Measurements from ENCODE around the gene GH2.
"Not testable (repeated sequence)": the region's sequence is repeated elsewhere in the genome, so short reads cannot be mapped to it uniquely, and the experiment has no call there.

The GH2 gene

DNA sequence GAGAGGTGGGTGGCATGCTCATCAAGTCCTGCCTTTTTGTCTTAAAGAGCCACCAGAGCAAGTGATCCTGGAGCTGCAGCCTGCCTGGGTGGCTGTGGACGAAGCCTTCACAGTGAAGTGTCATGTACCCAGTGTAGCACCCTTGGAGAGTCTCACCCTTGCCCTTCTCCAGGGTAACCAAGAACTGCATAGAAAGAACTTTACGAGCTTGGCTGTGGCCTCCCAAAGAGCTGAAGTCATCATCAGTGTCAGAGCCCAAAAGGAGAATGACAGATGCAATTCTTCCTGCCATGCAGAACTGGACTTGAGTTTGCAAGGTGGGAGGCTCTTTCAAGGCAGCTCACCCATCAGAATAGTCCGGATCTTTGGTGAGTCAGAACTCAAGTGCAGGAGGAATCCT is 22.5 kb downstream of the GH2 start:
- DNase-seq (ENCODE audit: low spot score) = no peak
- TF ChIP-seq, protein P1, sequence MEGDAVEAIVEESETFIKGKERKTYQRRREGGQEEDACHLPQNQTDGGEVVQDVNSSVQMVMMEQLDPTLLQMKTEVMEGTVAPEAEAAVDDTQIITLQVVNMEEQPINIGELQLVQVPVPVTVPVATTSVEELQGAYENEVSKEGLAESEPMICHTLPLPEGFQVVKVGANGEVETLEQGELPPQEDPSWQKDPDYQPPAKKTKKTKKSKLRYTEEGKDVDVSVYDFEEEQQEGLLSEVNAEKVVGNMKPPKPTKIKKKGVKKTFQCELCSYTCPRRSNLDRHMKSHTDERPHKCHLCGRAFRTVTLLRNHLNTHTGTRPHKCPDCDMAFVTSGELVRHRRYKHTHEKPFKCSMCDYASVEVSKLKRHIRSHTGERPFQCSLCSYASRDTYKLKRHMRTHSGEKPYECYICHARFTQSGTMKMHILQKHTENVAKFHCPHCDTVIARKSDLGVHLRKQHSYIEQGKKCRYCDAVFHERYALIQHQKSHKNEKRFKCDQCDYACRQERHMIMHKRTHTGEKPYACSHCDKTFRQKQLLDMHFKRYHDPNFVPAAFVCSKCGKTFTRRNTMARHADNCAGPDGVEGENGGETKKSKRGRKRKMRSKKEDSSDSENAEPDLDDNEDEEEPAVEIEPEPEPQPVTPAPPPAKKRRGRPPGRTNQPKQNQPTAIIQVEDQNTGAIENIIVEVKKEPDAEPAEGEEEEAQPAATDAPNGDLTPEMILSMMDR (IDR thresholded peaks at IDR 0.05; ENCODE audit: borderline replicate concordance, control extremely low read depth, extremely low read depth, insufficient read depth, missing control alignments) = no peak
- in situ Hi-C loops (cut with MboI; ENCODE audit: low sequenced_read_pairs, unreplicated experiment) = no loop called here

DNA sequence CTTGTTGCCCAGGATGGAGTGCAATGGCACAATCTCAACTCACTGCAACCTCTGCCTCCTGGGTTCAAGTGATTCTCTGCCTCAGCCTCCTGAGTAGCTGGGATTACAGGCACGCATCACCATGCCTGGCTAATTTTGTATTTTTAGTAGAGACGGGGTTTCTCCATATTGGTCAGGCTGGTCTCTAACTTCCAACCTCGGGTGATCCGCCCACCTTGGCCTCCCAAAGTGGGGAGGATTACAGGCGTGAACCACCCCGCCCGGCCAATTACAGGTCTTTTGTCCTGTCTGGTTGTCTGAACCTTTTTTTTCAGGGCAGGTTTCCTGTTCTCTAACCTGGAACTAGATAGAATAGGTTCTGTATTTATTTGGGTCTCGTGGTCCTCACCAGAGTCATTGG is 25.3 kb downstream of the GH2 start:
- in situ Hi-C loops (cut with MboI; ENCODE audit: low sequenced_read_pairs, unreplicated experiment) = not testable (repeated sequence)

DNA sequence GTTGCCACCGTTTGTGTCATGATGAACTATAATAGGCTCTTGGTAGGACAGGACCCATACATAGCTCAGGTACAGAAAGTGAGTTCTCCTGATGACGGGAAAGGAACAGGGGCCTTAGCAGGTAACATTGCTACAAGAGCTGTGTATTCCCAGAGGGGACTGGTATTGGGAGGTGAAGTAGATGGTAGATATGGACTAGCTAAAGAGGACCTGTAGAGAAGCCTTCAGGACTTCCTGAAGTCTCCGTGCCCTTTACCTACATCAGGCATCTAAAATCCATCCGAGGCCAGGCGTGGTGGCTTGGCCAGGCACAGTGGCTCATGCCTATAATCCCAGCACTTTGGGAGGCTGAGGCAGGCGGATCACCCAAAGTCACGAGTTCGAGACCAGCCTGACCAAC is 26.6 kb downstream of the GH2 start:
- TF ChIP-seq, protein P1 (IDR thresholded peaks at IDR 0.05; ENCODE audit: borderline replicate concordance, control extremely low read depth, extremely low read depth, insufficient read depth, missing control alignments) = no peak
- in situ Hi-C loops (cut with MboI; ENCODE audit: low sequenced_read_pairs, unreplicated experiment) = no loop called here
- DNase-seq (ENCODE audit: low spot score) = no peak

More for the DNA sequence above, 25.3 kb downstream of the GH2 start:
- not testable (repeated sequence) for DNase-seq (ENCODE audit: low spot score)

DNA sequence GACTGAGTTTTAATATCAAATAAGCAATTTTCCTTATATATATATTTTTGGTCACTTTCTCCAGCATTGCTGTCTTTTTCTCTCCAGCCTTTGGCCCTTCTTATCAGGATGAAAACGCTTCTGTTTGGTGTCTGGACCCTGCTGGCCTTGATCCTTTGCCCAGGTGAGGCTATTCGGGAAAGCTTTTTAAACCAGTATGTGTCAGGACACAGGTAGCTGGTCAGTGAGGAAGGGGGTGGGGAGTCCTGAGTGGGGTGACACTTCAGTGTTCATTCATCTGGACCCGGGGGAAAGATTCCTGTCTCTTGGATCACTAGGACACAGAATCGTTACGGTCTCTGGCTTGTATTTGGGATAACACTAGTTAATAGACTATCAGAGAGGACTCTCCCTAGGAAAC is 27.0 kb downstream of the GH2 start:
- no peak for DNase-seq (ENCODE audit: low spot score)

DNA sequence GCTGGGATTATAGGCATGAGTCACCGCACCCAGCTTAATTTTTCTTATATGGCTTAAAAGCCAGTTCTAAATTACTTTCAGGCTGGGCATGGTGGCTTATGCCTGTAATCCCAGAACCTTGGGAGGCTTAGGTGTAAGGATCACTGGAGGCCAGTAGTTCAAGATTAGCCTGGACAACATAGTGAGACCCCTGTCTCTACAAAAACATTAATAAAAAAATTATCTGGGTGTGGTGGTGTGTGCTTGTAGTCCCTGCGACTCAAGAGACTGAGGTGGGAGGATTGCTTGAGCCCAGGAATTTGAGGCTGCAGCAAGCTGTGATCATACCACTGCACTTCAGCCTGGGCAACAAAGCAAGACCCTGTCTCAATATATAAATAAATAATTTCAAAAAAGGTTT is 28.5 kb downstream of the GH2 start:
- DNase-seq (ENCODE audit: low spot score) = no peak
- TF ChIP-seq, protein P1 (IDR thresholded peaks at IDR 0.05; ENCODE audit: borderline replicate concordance, control extremely low read depth, extremely low read depth, insufficient read depth, missing control alignments) = no peak
- in situ Hi-C loops (cut with MboI; ENCODE audit: low sequenced_read_pairs, unreplicated experiment) = no loop called here

More for the DNA sequence above, 27.0 kb downstream of the GH2 start:
- TF ChIP-seq, protein P1 (IDR thresholded peaks at IDR 0.05; ENCODE audit: borderline replicate concordance, control extremely low read depth, extremely low read depth, insufficient read depth, missing control alignments) = no peak
- in situ Hi-C loops (cut with MboI; ENCODE audit: low sequenced_read_pairs, unreplicated experiment) = no loop called here

DNA sequence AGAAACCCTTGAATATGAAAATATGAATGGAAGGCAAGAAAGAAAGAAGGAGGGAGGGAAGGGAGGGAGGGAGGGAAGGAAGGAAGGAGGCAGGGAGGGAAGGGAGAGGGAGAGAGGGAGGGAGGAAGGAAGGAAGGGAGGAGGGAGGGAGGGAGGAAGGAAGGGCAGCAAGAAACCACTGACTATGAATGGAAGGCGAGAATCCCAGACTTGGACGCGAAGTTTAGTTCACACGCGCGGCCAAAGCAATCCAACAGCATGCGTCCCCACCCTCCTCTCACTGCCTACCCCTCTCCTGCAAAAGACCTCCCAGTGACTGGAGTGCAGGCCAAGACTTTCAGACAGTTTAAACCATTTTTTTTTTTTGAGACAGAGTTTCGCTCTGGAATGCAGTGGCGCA is 31.3 kb downstream of the GH2 start:
- in situ Hi-C loops (cut with MboI; ENCODE audit: low sequenced_read_pairs, unreplicated experiment) = no loop called here
- DNase-seq (ENCODE audit: low spot score) = no peak
- TF ChIP-seq, protein P1 (IDR thresholded peaks at IDR 0.05; ENCODE audit: borderline replicate concordance, control extremely low read depth, extremely low read depth, insufficient read depth, missing control alignments) = no peak

DNA sequence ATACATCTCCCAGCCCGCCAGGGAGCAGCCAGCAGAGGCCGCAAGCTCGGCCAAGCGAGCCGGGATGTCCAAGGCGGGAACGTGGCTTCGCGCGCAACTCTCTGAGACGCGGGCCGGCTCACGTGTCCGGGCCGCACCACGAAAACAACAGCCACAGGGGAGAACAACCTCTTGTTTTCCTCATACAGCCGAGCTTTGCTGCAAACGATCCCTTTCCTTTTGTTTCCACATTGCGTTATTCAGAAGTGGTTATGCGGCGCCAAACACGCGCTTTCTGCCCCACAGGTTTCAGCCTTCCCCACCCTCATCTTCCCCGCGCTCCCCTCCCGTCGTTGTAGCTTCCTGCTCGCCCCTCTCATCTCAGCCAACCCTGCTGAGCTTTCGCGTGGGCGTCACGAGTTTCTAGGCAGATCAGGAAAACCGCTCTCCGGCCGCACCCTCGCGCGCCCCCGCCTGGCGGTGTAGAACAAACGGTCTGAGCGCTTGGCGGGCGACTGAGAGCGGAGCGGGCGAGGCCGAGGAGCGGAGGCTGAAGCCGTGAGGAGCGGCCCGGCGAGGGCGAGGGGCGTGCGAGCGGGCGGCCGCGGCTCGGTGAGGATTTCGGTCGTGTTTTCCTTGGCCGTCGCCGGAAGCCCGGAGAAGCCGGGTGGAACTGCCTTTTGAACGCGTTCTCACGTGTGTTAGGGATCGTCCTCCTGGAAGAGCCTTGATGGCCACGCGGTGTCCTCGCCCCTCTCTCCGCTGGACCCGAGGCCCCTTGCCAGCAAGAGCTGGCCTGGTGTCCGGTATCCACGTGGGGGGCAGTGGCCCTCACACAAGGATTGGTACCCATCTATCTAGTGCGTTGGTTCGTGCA is 32.7 kb downstream of the GH2 start:
- DNase-seq (ENCODE audit: low spot score) = peak; percentile 98
- TF ChIP-seq, protein P1 (IDR thresholded peaks at IDR 0.05; ENCODE audit: borderline replicate concordance, control extremely low read depth, extremely low read depth, insufficient read depth, missing control alignments) = peak; percentile 86
- in situ Hi-C loops (cut with MboI; ENCODE audit: low sequenced_read_pairs, unreplicated experiment) = no loop called here

All from GM13976 (cell line).